Smooth muscle cell of the brain vasculature (primary cell): ENCODE data around the gene TMED4.
"Not testable (repeated sequence)": the region's sequence is repeated elsewhere in the genome, so short reads cannot be mapped to it uniquely, and the experiment has no call there.

ENCODE experiments used
- DNase-seq: peaks from one replicate; pipeline ENCODE4 v3.0.0-alpha.2; 2012; ENCODE audit warnings: low read depth, low spot score

TMED4 gene

GRCh38 chr7:44607141-44608068 is 25.4 kb upstream of the TMED4 start:
- DNase-seq: no peak

- DNase-seq: peak; percentile 97
Observed at GRCh38 chr7:44606341-44607140, 24.5 kb upstream of the TMED4 start, which contains the start of gene OGDH. TSS of gene OGDH (plus strand) at chr7:44606627. CDS start at chr7:44624344, 17,717 bp downstream.

- DNase-seq: no peak
Observed at GRCh38 chr7:44604941-44605340, 22.9 kb upstream of the TMED4 start.

GRCh38 chr7:44603193-44603592 is 21.2 kb upstream of the TMED4 start:
- DNase-seq: no peak

- DNase-seq: no peak
Observed at GRCh38 chr7:44602576-44602910, 20.5 kb upstream of the TMED4 start.

- no peak for DNase-seq
Observed at GRCh38 chr7:44599222-44599621, 17.2 kb upstream of the TMED4 start.

GRCh38 chr7:44597181-44597580 is 15.2 kb upstream of the TMED4 start:
- DNase-seq: not testable (repeated sequence)

- DNase-seq: no peak
Observed at GRCh38 chr7:44595934-44596635, 14.1 kb upstream of the TMED4 start.

GRCh38 chr7:44590910-44591309 is 8.9 kb upstream of the TMED4 start:
- no peak for DNase-seq

GRCh38 chr7:44587843-44588711 is 6.0 kb upstream of the TMED4 start:
- DNase-seq: no peak

- no peak for DNase-seq
Observed at GRCh38 chr7:44583146-44583865, 1.3 kb upstream of the TMED4 start.

GRCh38 chr7:44580945-44581878 is 819 bp downstream of the TMED4 start:
- DNase-seq: no peak

GRCh38 chr7:44576228-44576627 is 5.8 kb downstream of the TMED4 start:
- no peak for DNase-seq

- no peak for DNase-seq
Observed at GRCh38 chr7:44575054-44575453, 7.0 kb downstream of the TMED4 start.

GRCh38 chr7:44574287-44574872 is 7.7 kb downstream of the TMED4 start:
- DNase-seq: no peak

GRCh38 chr7:44573464-44574286 is 8.4 kb downstream of the TMED4 start, which contains the start of gene DDX56:
TSS of gene DDX56 (minus strand) at chr7:44573908. CDS start at chr7:44573895, 13 bp downstream.
- peak; percentile 82 for DNase-seq

GRCh38 chr7:44572771-44573170 is 9.3 kb downstream of the TMED4 start:
- DNase-seq: no peak

- DNase-seq: no peak
Observed at GRCh38 chr7:44569959-44570358, 12.1 kb downstream of the TMED4 start.
